ENCODE measurements around the gene STEAP4. TPM values are rescaled to one million over a fixed set of nuclear protein-coding genes. Genes with fewer than 3 reads are reported as not detected.

Gene STEAP4
- total and polyA plus RNA-seq, 2 of the 13 experiments (the other 11 are each of a cell fraction or from before 2014, with no cell fraction given), result not detected

DNA sequence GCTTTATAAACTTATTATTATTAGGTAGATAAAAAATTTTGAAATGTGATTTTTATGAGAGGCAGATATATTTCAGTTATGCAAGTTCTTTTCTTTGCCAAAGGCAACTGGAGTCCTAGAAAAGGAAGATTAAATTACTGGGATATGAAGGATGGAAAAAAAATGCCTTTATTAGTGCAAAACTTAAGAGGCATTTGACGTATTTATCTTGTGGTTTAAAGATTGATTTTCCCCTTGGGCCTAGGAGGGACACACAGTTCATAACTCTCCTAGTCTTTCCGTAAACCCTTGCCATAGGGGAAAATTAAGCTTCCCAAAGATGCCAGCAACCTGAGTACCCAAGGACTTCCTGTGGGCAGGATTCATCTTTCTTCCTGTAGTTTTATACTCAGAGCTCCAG is 3.1 kb upstream of the STEAP4 start:
- Histone ChIP-seq H3K36me3 (replicated peaks in 1 of 2; ENCODE audit: control insufficient read depth in 1 of 2, insufficient read depth in 2 of 2, low read length in 2 of 2) (no peaks in the 10 kb centered on the region), H3K4me3 (replicated peaks in 1 of 3; ENCODE audit: insufficient read depth in 1 of 3, low read depth in 2 of 3, low read length in 3 of 3) (no peak overlapping the region), H3K4me2 (ENCODE audit: low read depth, low read length) (no peak overlapping the region), H3K27me3 (ENCODE audit: control insufficient read depth in 1 of 2, insufficient read depth in 2 of 2, low read length in 2 of 2) (peaks cover 0 to 6% of the 10 kb centered on the region in 2 experiments; a peak in 2 of 5 replicates), H2AFZ (ENCODE audit: low read length) (no peak overlapping the region), H3K9ac (ENCODE audit: insufficient read depth, low read depth, low read length) (no peak overlapping the region), H4K20me1 (ENCODE audit: insufficient read depth, low read length) (no peaks in the 10 kb centered on the region), H3K9me3 (ENCODE audit: low read length) (no peaks in the 10 kb centered on the region), H3K79me2 (ENCODE audit: insufficient read depth, low read length) (no peaks in the 10 kb centered on the region), H3K4me1 (ENCODE audit: insufficient read depth, low read length) (no peaks in the 10 kb centered on the region), H3K27ac (ENCODE audit: extremely low read length, insufficient read depth, low read length) (no peak overlapping the region)
- TF ChIP-seq ZSCAN21 (CRISPR knock-in tag; IDR thresholded peaks at IDR 0.05; ENCODE audit: borderline replicate concordance), result no peak
- TF ChIP-seq, protein P1, sequence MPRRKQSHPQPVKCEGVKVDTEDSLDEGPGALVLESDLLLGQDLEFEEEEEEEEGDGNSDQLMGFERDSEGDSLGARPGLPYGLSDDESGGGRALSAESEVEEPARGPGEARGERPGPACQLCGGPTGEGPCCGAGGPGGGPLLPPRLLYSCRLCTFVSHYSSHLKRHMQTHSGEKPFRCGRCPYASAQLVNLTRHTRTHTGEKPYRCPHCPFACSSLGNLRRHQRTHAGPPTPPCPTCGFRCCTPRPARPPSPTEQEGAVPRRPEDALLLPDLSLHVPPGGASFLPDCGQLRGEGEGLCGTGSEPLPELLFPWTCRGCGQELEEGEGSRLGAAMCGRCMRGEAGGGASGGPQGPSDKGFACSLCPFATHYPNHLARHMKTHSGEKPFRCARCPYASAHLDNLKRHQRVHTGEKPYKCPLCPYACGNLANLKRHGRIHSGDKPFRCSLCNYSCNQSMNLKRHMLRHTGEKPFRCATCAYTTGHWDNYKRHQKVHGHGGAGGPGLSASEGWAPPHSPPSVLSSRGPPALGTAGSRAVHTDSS (CRISPR knock-in tag; conservative IDR thresholded peaks at IDR 0.05), result no peak
- TF ChIP-seq TBL1XR1 (IDR thresholded peaks at IDR 0.05; ENCODE audit: borderline replicate concordance, low read length, partially characterized antibody), result no peak
- DNase-seq (ENCODE audit: low spot score) (no peak), ATAC-seq (no peak), FAIRE-seq (no peak)
- CTCF ChIA-PET (ENCODE audit: low intra/inter-chr PET ratio, low total read pairs), result no interaction called here
- intact Hi-C loops (cut with micrococcal nuclease; ENCODE audit: unreplicated experiment), result no loop called here
- POLR2A ChIA-PET, result no interaction called here
- in situ Hi-C loops (cut with HindIII; ENCODE audit: extremely low pct_ligation_motif_present, low pct_unique_long_range_greater_than_20kb), result no loop called here
- 46% methylated on average over 2 of the region's 2 CpGs for WGBS (ENCODE audit: low lambda C conversion rate)
- BruUV-seq (replicated peaks), result no TSS peak

DNA sequence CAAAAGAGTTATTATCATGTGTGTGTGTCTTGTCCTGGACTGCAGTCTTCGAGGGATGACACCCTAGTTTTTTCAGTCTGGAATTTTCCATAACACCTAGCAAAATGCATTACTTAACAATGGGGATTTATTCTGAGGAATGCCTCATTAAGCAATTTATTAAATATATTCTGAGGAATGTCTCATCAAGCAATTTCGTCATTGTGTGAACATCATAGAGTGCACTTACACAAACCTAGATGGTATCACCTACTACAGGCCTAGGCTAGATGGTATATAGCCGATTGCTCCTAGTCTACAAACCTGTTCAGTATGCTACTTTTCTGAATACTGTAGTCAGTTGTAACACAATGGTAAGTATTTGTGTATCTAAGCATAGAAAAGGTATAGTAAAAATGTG is 1.1 kb upstream of the STEAP4 start:
- no peaks in the 10 kb centered on the region for H3K36me3 ChIP-seq (replicated peaks in 1 of 2; ENCODE audit: control insufficient read depth in 1 of 2, insufficient read depth in 2 of 2, low read length in 2 of 2)
- ChIA-PET CTCF (ENCODE audit: low intra/inter-chr PET ratio, low total read pairs) (no interaction called here), POLR2A (no interaction called here)
- no peak overlapping the region for H3K27ac ChIP-seq (ENCODE audit: extremely low read length, insufficient read depth, low read length)
- no peaks in the 10 kb centered on the region for H3K79me2 ChIP-seq (ENCODE audit: insufficient read depth, low read length)
- DNase-seq (ENCODE audit: low spot score), result no peak
- H3K9me3 ChIP-seq (ENCODE audit: low read length), result no peaks in the 10 kb centered on the region
- no peak overlapping the region for H2AFZ ChIP-seq (ENCODE audit: low read length)
- H3K27me3 ChIP-seq (ENCODE audit: control insufficient read depth in 1 of 2, insufficient read depth in 2 of 2, low read length in 2 of 2), result peaks cover 0 to 6% of the 10 kb centered on the region in 2 experiments; a peak in 2 of 5 replicates
- BruUV-seq (replicated peaks), result no TSS peak
- no peak overlapping the region for H3K4me2 ChIP-seq (ENCODE audit: low read depth, low read length)
- in situ Hi-C loops (cut with HindIII; ENCODE audit: extremely low pct_ligation_motif_present, low pct_unique_long_range_greater_than_20kb) (no loop called here), intact Hi-C loops (cut with micrococcal nuclease; ENCODE audit: unreplicated experiment) (no loop called here)
- TF ChIP-seq NR3C1 (CRISPR knock-in tag; IDR thresholded peaks at IDR 0.05) (no peak), SMAD9 (CRISPR knock-in tag; IDR thresholded peaks at IDR 0.05) (no peak), ZNF713 (CRISPR knock-in tag; IDR thresholded peaks at IDR 0.05) (no peak), ZKSCAN1 (IDR thresholded peaks at IDR 0.05; ENCODE audit: low read length) (no peak), MAFG (CRISPR knock-in tag; IDR thresholded peaks at IDR 0.05) (no peak), NR2F2 (IDR thresholded peaks at IDR 0.05; ENCODE audit: borderline replicate concordance, low read depth) (no peak), TERF1 (CRISPR knock-in tag; IDR thresholded peaks at IDR 0.05) (no peak)
- TF ChIP-seq, protein P2, sequence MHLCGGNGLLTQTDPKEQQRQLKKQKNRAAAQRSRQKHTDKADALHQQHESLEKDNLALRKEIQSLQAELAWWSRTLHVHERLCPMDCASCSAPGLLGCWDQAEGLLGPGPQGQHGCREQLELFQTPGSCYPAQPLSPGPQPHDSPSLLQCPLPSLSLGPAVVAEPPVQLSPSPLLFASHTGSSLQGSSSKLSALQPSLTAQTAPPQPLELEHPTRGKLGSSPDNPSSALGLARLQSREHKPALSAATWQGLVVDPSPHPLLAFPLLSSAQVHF (CRISPR knock-in tag; IDR thresholded peaks at IDR 0.05), result no peak
- H4K20me1 ChIP-seq (ENCODE audit: insufficient read depth, low read length), result no peaks in the 10 kb centered on the region
- 1% methylated on average over 3 of the region's 3 CpGs for WGBS (ENCODE audit: low lambda C conversion rate)
- FAIRE-seq, result no peak
- no peak overlapping the region for H3K4me3 ChIP-seq (replicated peaks in 1 of 3; ENCODE audit: insufficient read depth in 1 of 3, low read depth in 2 of 3, low read length in 3 of 3)
- no peak for ATAC-seq
- H3K9ac ChIP-seq (ENCODE audit: insufficient read depth, low read depth, low read length), result no peak overlapping the region
- no peaks in the 10 kb centered on the region for H3K4me1 ChIP-seq (ENCODE audit: insufficient read depth, low read length)
